Glutamatergic neuron (in vitro differentiated cells): ENCODE measurements around the gene SESTD1. TPM values are rescaled to one million over a fixed set of nuclear protein-coding genes. Genes with fewer than 3 reads are reported as not detected.

Experiments used
- DNase-seq: peaks from one replicate; pipeline ENCODE4 v3.0.0; 2022
- H3K27ac Mint-ChIP-seq: one replicate; pipeline ENCODE4 v1.8.0; 2020; ENCODE audit warnings: mild to moderate bottlenecking, mixed read lengths, inconsistent platforms; ENCODE audit not compliant: unreplicated experiment
- H3K27me3 Mint-ChIP-seq: one replicate; pipeline ENCODE4 v1.8.0; 2020; ENCODE audit warnings: mild to moderate bottlenecking, moderate library complexity, mixed read lengths, inconsistent platforms; ENCODE audit not compliant: unreplicated experiment
- H3K36me3 Mint-ChIP-seq: one replicate; pipeline ENCODE4 v1.8.0; 2020; ENCODE audit warnings: mild to moderate bottlenecking, mixed read lengths, inconsistent platforms; ENCODE audit not compliant: unreplicated experiment
- H3K4me1 Mint-ChIP-seq: one replicate; pipeline ENCODE4 v1.8.0; 2020; ENCODE audit warnings: mild to moderate bottlenecking, low read depth, mixed read lengths, inconsistent platforms; ENCODE audit not compliant: unreplicated experiment
- H3K4me3 Mint-ChIP-seq: one replicate; pipeline ENCODE4 v1.8.0; 2020; ENCODE audit warnings: mild to moderate bottlenecking, mixed read lengths, inconsistent platforms; ENCODE audit not compliant: unreplicated experiment
- H3K9me3 Mint-ChIP-seq: one replicate; pipeline ENCODE4 v1.8.0; 2020; ENCODE audit warnings: mild to moderate bottlenecking, moderate library complexity, mixed read lengths, inconsistent platforms; ENCODE audit not compliant: unreplicated experiment
- CTCF ChIP-seq: fragments of 200-600 bp; sonication (generic); IDR thresholded peaks from one replicate; pipeline ENCODE4 v1.5.0; 2021; ENCODE audit not compliant: partially characterized antibody, unreplicated experiment
- total RNA-seq: library from RNA; stranded (reverse); fragmentation: NEBNext Ultra II Directional; extraction: Animal tissue kit (Norgen Biotek cat#: 25700); gene quantifications from one replicate; pipeline ENCODE4 v1.2.1, GENCODE V29; 2021; ENCODE audit not compliant: unreplicated experiment

Gene SESTD1
- total RNA-seq, 1 donor from 2014 or later = 152 TPM

GRCh38 chr2:179266271-179266670, 1.6 kb upstream of the SESTD1 start:
- H3K36me3 Mint-ChIP-seq = no peaks in the 10 kb centered on the region
- no peak for TF ChIP-seq CTCF
- no peak overlapping the region for H3K27ac Mint-ChIP-seq
- peaks cover 4% of the 10 kb centered on the region for H3K4me1 Mint-ChIP-seq
- DNase-seq = no peak
- peaks cover 10% of the 10 kb centered on the region for H3K27me3 Mint-ChIP-seq
- H3K4me3 Mint-ChIP-seq = peak overlapping the region; percentile 15
- H3K9me3 Mint-ChIP-seq = peaks cover 12% of the 10 kb centered on the region

GRCh38 chr2:179265082-179265510, 464 bp upstream of the SESTD1 start:
- peak overlapping the region; percentile 84 for H3K27ac Mint-ChIP-seq
- DNase-seq = no peak
- H3K27me3 Mint-ChIP-seq = peaks cover 10% of the 10 kb centered on the region
- H3K9me3 Mint-ChIP-seq = peaks cover 12% of the 10 kb centered on the region
- no peaks in the 10 kb centered on the region for H3K36me3 Mint-ChIP-seq
- peak overlapping the region; percentile 85 for H3K4me3 Mint-ChIP-seq
- peaks cover 4% of the 10 kb centered on the region for H3K4me1 Mint-ChIP-seq
- no peak for TF ChIP-seq CTCF

- DNase-seq = peak; percentile 73
- Mint-ChIP-seq H3K27me3 (peaks cover 10% of the 10 kb centered on the region), H3K9me3 (peaks cover 12% of the 10 kb centered on the region), H3K36me3 (no peaks in the 10 kb centered on the region), H3K27ac (peak overlapping the region; percentile 96), H3K4me3 (peak overlapping the region; percentile 97), H3K4me1 (peaks cover 4% of the 10 kb centered on the region)
- no peak for TF ChIP-seq CTCF
These were observed 925 bp downstream of the SESTD1 start for GRCh38 chr2:179263446-179264367.

GRCh38 chr2:179263015-179263414, 1.6 kb downstream of the SESTD1 start:
- no peaks in the 10 kb centered on the region for H3K36me3 Mint-ChIP-seq
- peak overlapping the region; percentile 22 for H3K27ac Mint-ChIP-seq
- TF ChIP-seq CTCF = no peak
- H3K27me3 Mint-ChIP-seq = peaks cover 10% of the 10 kb centered on the region
- no peak for DNase-seq
- peaks cover 4% of the 10 kb centered on the region for H3K4me1 Mint-ChIP-seq
- peaks cover 12% of the 10 kb centered on the region for H3K9me3 Mint-ChIP-seq
- H3K4me3 Mint-ChIP-seq = peak overlapping the region; percentile 97

- Mint-ChIP-seq H3K27ac (no peak overlapping the region), H3K27me3 (peaks cover 10% of the 10 kb centered on the region), H3K4me3 (no peak overlapping the region), H3K36me3 (no peaks in the 10 kb centered on the region), H3K4me1 (peaks cover 4% of the 10 kb centered on the region), H3K9me3 (peaks cover 12% of the 10 kb centered on the region)
- TF ChIP-seq CTCF = no peak
- no peak for DNase-seq
These were observed 2.5 kb downstream of the SESTD1 start for GRCh38 chr2:179262077-179262660.
